GDM1 (cell line): ENCODE results near the gene ABCA2.

Source experiments
- DNase-seq: peaks from one replicate; lab custom pipeline; 2025; lab: John Stamatoyannopoulos, UW

Gene ABCA2

DNA sequence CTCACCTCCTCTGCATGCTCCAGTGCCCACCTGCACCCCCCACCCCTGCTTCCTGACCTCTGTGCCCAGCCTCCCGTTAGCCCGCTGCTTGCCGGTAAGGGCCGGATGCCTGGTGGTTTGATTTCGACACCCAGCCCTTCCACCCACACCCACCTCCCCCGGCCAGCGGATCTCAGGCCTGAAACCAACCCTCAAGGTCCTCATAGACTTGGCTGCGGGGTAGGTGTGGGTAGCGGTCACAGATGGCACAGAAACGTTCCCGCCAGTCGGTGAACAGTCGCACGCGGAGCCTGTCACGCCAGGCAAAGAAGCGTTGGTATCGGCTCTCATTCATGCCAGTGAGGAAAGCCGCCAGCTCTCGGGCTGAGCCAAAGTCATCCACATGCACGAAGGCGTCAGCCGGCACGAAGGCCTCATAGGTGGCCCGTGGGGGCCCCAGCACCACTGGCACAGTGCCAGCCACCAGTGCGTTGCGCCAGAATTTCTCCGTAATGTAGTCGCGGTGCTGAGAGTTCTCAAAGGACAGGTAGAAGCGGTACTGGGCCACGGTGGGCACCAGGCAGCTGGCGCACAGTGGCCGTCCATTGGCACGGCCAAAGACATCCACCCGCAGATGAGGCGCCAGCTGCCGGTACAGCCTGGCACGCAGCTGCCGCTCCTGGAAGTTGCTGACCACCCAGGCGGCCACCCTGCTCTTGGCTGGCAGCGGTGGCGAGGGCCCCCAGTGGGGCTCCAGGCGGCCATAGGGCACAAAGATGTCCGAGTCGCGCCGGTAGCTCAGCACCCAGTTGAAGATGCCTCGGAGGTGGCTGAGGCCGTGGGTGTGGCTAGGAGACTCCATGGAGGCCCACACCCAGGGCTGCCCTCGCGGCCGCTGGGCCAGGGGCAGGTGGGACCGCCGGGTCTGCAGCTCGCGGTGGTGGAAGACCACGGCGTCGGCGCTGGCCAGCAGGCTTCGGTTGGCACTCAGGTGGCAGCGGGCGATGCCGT is 2.8 kb upstream of the ABCA2 start:
- DNase-seq: peak; percentile 91

GRCh38 chr9:137030006-137030405 is 2.0 kb upstream of the ABCA2 start:
- no peak for DNase-seq

DNA sequence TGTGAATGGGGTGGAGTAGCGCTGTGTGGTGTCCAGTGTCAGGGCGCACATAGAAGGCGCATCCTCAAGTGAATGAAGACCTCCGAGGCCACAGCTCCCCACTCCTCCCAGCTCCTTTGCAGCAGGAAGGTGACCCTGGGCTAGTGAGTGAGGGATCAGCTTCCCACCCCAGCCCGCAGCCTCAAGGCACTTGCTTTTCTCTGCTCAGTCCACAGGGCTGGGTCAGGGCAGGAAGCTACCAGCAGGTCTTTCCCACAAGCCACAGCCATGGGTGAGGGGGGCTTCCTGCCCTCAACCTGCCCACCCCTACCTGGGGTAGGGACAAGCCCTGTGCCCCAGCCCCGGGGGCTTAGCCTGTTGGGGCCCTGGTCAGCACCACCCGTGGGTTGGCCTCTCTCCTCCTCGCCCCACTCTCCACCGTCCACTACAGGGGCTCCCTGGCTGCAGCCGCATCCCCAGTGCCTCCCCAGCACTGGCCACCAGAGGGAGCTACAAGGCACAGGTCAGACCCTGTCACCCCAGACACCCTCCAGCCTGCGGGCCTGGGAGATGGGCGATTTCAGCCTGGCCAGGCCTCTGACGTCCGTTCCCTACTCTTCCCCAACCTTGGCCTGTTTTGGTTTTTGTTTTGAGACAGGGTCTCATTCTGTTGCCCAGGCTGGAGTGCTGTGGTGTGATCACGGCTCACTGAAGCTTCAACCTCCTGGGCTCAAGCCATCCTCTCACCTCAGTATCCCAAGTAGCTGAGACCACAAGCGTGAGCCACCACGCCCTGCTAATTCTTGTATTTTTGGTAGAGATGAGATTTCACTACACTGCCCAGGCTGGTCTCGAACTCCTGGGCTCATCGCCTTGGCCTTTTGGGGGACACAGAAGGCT is 1.3 kb upstream of the ABCA2 start:
- DNase-seq: peak; percentile 85

GRCh38 chr9:137028263-137029057 is 423 bp upstream of the ABCA2 start:
- peak; percentile 66 for DNase-seq

- DNase-seq: no peak
These were observed 1.2 kb downstream of the ABCA2 start for GRCh38 chr9:137026828-137027227.

GRCh38 chr9:137026384-137026783 is 1.7 kb downstream of the ABCA2 start:
- DNase-seq: no peak

- no peak for DNase-seq
These were observed 2.5 kb downstream of the ABCA2 start for GRCh38 chr9:137025517-137025966.

GRCh38 chr9:137023583-137023991 is 4.5 kb downstream of the ABCA2 start:
- no peak for DNase-seq

DNA sequence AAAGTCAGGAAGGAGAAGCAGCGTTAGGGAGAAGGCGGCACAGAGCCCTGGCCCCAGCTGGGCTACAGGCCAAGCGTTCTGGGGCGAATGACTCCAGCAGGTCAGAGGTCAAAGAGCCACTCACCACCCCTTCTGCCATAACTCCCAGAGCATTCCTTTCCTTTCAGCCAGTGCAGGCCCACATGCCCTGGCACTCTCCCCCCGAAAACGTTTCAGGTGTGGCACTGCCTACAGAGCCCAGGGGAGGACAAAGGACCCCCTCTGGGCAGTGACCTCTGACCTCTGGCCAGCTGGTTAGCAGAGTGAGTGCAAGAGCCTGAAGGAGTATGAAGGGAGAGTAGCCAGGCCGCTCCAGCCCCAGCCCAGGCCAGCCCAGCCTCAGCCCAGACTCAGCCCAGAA is 4.9 kb downstream of the ABCA2 start:
- no peak for DNase-seq

- DNase-seq: no peak
These were observed 5.4 kb downstream of the ABCA2 start for GRCh38 chr9:137022662-137023008.

GRCh38 chr9:137021979-137022661 is 5.9 kb downstream of the ABCA2 start:
- peak; percentile 59 for DNase-seq

DNA sequence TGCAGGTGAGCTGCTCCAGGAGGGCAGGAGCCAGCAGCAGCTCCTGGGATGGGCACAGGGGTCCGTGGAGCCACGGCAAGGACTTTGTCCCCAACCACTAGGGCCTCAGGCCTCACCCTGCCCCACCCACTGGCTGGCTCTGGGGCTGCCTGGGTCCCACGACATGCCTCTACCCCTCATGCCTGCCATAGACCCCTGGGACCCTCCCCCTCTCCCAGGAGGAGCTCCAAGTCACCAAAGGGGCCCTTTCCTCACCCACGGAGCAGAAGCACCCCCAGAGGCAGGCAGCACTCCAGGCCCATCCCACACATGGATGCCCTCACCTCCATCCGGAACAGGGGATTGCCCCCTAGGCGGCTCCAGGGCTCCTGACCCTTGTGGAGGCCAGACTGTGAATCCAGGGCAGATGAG is 6.5 kb downstream of the ABCA2 start:
- DNase-seq: no peak

GRCh38 chr9:137020771-137021567 is 7.1 kb downstream of the ABCA2 start:
- DNase-seq: no peak

DNA sequence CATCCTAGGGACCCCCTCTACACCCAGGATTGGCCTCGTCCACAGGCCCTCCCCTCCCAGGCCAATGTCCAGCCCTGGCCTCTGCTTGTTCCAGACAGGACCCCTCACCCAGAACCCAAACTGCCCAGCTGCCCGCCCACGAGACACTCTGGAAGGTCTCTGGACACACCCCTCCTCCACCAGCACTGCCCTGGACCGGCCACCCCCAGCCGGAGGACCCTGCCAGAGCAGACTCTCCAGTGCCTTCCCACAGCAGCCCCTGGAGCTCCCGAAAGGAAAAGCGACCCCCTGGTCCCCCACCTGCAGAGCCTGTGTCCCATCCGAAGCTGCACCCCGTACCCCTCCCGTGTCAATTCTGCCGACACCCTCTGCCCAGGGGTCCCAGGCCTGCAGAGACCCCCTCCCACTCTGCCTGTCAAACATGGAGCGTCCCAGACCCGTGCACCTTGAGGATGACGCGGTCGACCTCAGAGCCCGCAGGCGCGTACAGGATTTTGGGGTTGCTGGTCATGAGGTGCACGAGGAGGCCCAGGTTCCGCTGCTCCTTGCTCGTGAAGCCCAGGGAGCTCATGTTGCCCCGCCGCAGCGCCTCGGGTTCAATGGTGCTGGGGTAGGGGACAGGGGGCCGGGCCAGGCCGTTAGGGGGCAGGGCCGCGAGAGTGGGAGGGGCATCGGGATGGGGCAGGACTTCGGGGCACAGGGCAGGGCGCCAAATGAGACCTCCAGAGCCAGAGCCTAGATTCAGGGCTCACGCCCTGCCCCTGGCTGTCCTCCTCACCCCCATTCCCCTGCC is 8.0 kb downstream of the ABCA2 start:
- DNase-seq: no peak

DNA sequence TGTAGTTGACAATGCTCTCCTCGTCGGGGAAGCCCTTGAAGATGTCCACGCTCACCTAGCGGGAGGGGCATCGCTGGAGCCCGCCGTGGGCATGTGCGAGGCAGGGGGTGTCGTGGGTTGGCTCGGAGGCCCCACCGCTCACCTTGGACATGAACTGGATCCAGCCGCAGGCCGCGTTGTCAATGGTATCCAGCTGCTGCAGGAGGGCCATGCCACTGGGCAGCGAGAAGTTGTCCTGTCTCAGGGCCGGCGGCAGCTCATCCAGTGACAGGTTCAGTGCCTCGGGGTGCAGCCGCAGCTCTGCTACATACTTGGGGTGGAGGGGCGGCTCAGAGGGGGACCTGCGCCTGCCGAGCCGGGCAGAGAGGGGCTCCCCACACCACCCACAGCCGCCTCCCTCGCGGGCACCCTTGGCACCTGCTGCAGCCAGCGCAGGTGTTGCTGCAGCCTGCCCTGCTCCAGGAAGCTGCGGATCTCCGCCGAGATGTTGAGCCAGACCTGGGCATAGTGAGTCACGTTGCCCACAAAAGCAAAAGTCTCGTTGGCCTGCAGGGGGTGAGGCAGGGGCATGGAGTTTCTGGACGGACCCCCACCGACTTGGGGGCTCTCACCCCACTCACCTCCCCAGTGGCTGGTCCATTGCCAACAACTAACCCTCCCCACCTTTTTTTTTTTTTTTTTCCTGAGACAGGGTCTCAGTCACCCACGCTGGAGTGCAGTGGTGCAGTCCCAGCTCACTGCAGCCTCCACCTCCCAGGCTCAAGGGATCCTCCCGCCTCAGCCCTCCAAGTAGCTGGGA is 9.1 kb downstream of the ABCA2 start:
- no peak for DNase-seq

- DNase-seq: no peak
These were observed 10.1 kb downstream of the ABCA2 start for GRCh38 chr9:137017791-137018497.

GRCh38 chr9:137017071-137017470 is 11.0 kb downstream of the ABCA2 start:
- DNase-seq: no peak

DNA sequence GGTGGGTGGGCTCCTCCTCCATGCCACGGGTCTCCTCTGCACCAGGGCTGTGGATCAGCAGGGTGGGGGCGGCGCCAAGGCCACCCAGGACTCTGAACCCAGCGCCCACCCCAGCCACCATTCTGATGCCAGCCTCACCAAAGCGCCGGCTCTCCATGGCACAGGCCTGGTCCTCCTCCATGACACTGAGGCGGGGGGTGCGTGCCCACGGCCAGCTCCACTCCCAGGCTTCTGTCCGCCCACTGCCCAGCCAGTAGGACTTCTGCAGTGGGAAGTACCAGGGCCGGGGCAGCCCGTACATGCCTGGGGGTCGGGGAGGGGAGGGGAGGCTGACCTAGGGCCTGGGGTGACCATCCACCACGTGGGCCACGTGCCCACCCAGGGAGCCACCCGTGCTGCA is 11.6 kb downstream of the ABCA2 start:
- DNase-seq: no peak
